ENCODE measurements around the gene TBXAS1.
"Not testable (repeated sequence)": the region's sequence is repeated elsewhere in the genome, so short reads cannot be mapped to it uniquely, and the experiment has no call there.

The TBXAS1 gene

GRCh38 chr7:139837291-139837690 lies 8.2 kb downstream of the TBXAS1 start:
- CTCF ChIA-PET = interaction anchor here (1.3 kb wide), 1 partner anchor 9 kb away, joined by 3 read pairs; no protein-coding TSS in a partner anchor
- H3K4me3 Mint-ChIP-seq, H3K4me1 Mint-ChIP-seq, DNase-seq, H3K27me3 Mint-ChIP-seq, H3K27ac Mint-ChIP-seq, H3K36me3 Mint-ChIP-seq: not testable (repeated sequence)
- peaks cover 27% of the 10 kb centered on the region for H3K9me3 Mint-ChIP-seq

- peaks cover 5% of the 10 kb centered on the region for H3K27me3 Mint-ChIP-seq
- no peaks in the 10 kb centered on the region for H3K4me1 Mint-ChIP-seq
- CTCF ChIA-PET = interaction anchor here (1.3 kb wide), 1 partner anchor 10 kb away, joined by 3 read pairs; no protein-coding TSS in a partner anchor
- no peaks in the 10 kb centered on the region for H3K36me3 Mint-ChIP-seq
- H3K9me3 Mint-ChIP-seq = peaks cover 19% of the 10 kb centered on the region
- H3K27ac Mint-ChIP-seq = no peak overlapping the region
- no peak overlapping the region for H3K4me3 Mint-ChIP-seq
- DNase-seq = no peak
Measured at GRCh38 chr7:139838276-139838675, 9.2 kb downstream of the TBXAS1 start.

DNA sequence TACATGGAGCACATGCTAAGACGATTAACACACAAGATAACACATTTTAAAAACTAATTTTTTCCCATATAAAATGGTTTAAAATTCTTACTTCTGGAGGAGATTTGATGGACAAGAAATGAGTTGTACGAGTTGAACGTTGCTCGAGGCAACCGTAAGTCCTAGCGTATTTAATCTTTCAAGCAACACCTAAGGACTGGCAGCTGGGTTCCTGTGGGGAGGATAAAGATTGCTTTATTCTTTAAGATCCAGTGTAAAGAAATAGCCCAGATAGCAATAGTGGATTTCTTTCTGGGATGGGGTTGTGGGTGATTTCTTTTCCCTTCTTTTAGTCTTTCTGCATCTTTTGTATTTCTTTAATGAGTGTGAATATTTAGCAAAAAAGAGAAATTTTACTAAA lies 9.8 kb downstream of the TBXAS1 start:
- Mint-ChIP-seq H3K27me3 (peaks cover 5% of the 10 kb centered on the region), H3K27ac (no peak overlapping the region), H3K9me3 (peaks cover 15% of the 10 kb centered on the region), H3K4me3 (no peak overlapping the region), H3K4me1 (no peaks in the 10 kb centered on the region), H3K36me3 (no peaks in the 10 kb centered on the region)
- CTCF ChIA-PET = interaction anchor here (0.8 to 1.3 kb wide), 2 partner anchors 8 to 11 kb away, joined by 3 to 5 read pairs; no protein-coding TSS in a partner anchor
- DNase-seq = no peak

GRCh38 chr7:139840776-139841175 lies 11.7 kb downstream of the TBXAS1 start:
- Mint-ChIP-seq H3K9me3 (peaks cover 9% of the 10 kb centered on the region), H3K36me3 (no peaks in the 10 kb centered on the region), H3K27me3 (peaks cover 9% of the 10 kb centered on the region), H3K4me1 (no peaks in the 10 kb centered on the region), H3K4me3 (no peak overlapping the region), H3K27ac (no peak overlapping the region)
- no peak for DNase-seq
- CTCF ChIA-PET = no interaction called here

DNA sequence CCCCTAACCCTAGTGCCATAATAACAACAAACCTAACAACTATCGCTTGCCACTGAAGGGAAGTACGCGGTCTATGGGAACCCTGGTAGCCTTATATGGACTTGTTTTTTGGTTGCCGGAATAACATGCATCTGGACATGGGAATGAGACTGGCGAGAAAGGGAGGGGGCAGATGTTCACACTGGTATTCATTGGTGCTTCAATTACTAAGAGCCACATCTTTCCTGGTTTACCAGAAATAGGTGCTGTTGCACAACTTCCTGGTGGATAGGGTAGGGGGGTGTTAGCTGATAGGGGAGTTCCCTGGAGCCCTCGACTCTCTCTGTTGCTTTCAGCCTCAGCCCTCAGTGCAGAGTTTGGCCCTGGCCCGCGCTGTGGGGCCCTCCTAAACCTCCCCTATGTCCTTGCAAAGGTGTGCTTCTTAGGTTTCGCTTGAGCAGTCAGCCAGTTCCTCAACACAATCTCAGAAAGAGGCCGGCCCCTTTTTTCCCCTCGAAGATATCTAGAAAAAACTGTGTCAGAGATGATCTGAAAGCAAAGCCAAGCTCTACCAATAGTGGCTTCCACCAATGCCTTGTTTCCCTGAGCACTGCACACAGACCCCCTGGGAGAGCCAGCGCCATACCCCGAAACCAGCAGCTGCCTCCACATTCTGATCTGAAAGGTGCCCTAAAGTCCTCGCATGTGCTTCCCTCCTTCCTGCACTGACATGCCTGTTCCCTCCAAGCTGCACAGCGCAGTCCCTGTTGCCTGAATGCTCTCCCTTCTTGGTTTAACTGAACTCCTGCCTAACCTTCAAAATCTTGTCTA lies 13.5 kb downstream of the TBXAS1 start:
- no peak overlapping the region for H3K27ac Mint-ChIP-seq
- H3K4me1 Mint-ChIP-seq = no peaks in the 10 kb centered on the region
- no peaks in the 10 kb centered on the region for H3K9me3 Mint-ChIP-seq
- no peaks in the 10 kb centered on the region for H3K36me3 Mint-ChIP-seq
- H3K27me3 Mint-ChIP-seq = peaks cover 9% of the 10 kb centered on the region
- CTCF ChIA-PET = no interaction called here
- DNase-seq = no peak
- no peak overlapping the region for H3K4me3 Mint-ChIP-seq

- H3K27me3 Mint-ChIP-seq, DNase-seq, H3K4me1 Mint-ChIP-seq, CTCF ChIA-PET, H3K9me3 Mint-ChIP-seq, H3K36me3 Mint-ChIP-seq, H3K27ac Mint-ChIP-seq, H3K4me3 Mint-ChIP-seq: not testable (repeated sequence)
Measured at GRCh38 chr7:139843211-139843537, 14.1 kb downstream of the TBXAS1 start.

GRCh38 chr7:139844779-139845442 lies 15.8 kb downstream of the TBXAS1 start:
- H3K9me3 Mint-ChIP-seq = peaks cover 7% of the 10 kb centered on the region
- H3K36me3 Mint-ChIP-seq = peaks cover 2% of the 10 kb centered on the region
- peaks cover 9% of the 10 kb centered on the region for H3K27me3 Mint-ChIP-seq
- H3K4me1 Mint-ChIP-seq = no peaks in the 10 kb centered on the region
- no peak overlapping the region for H3K27ac Mint-ChIP-seq
- CTCF ChIA-PET = no interaction called here
- DNase-seq = no peak
- H3K4me3 Mint-ChIP-seq = no peak overlapping the region

- DNase-seq = no peak
- no peaks in the 10 kb centered on the region for H3K4me1 Mint-ChIP-seq
- CTCF ChIA-PET = no interaction called here
- H3K9me3 Mint-ChIP-seq = peaks cover 7% of the 10 kb centered on the region
- no peak overlapping the region for H3K4me3 Mint-ChIP-seq
- no peak overlapping the region for H3K27ac Mint-ChIP-seq
- peaks cover 9% of the 10 kb centered on the region for H3K27me3 Mint-ChIP-seq
- H3K36me3 Mint-ChIP-seq = peaks cover 2% of the 10 kb centered on the region
Measured at GRCh38 chr7:139845443-139845805, 16.4 kb downstream of the TBXAS1 start.

GRCh38 chr7:139846297-139846696 lies 17.2 kb downstream of the TBXAS1 start:
- peaks cover 5% of the 10 kb centered on the region for H3K27me3 Mint-ChIP-seq
- no peak for DNase-seq
- CTCF ChIA-PET = no interaction called here

DNA sequence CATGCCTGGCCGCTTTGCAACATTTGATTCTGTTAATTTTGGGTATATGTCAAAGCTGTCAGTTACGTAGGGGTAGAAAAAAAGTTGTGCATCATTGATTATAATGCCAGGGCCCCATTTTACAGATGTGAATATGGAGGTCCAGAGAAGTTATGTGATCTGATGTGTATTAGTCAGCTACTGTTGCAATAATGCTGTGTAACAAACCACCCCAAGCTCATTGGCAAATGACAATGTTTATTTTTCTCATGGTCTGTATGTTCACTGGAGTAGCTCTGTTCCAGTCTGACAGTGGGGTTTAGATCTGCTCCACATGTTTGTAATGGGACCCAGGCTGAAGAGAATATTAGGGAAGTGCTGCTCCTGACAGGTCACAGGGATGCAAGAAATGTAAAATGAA lies 19.2 kb downstream of the TBXAS1 start:
- H3K27me3 Mint-ChIP-seq = peaks cover 5% of the 10 kb centered on the region
- H3K4me1 Mint-ChIP-seq = no peaks in the 10 kb centered on the region
- CTCF ChIA-PET = interaction anchor here (0.7 kb wide), 1 partner anchor 596 kb away, joined by 3 read pairs; no protein-coding TSS in a partner anchor
- H3K27ac Mint-ChIP-seq = no peak overlapping the region
- H3K36me3 Mint-ChIP-seq = peaks cover 2% of the 10 kb centered on the region
- no peak overlapping the region for H3K4me3 Mint-ChIP-seq
- DNase-seq = no peak
- peaks cover 7% of the 10 kb centered on the region for H3K9me3 Mint-ChIP-seq

More at GRCh38 chr7:139846297-139846696, 17.2 kb downstream of the TBXAS1 start:
- Mint-ChIP-seq H3K27ac (no peak overlapping the region), H3K4me1 (no peaks in the 10 kb centered on the region), H3K9me3 (peaks cover 7% of the 10 kb centered on the region), H3K36me3 (peaks cover 2% of the 10 kb centered on the region), H3K4me3 (no peak overlapping the region)

DNA sequence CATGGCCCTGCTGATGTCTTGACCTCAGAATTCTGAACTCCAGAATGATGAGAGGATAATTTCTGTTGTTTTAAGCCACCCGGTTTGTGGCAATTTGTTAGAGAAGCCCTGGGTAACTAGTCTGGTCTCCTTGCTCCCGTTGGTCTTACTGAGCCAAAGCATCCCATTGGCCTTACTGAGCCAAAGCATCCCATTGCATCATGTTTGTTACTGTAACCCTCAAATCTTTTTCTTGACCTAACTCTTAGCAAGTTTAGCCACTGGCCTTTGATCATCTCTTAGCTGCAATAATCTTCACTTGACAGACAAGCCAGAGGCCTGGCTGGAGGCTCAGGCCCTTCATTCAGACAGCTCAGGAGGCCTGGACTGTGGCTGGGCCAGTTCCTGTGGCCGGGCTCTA lies 21.8 kb downstream of the TBXAS1 start:
- no peaks in the 10 kb centered on the region for H3K27me3 Mint-ChIP-seq
- no peak overlapping the region for H3K27ac Mint-ChIP-seq
- DNase-seq = no peak
- H3K36me3 Mint-ChIP-seq = peaks cover 2% of the 10 kb centered on the region
- CTCF ChIA-PET = no interaction called here
- H3K4me1 Mint-ChIP-seq = peaks cover 19% of the 10 kb centered on the region
- H3K9me3 Mint-ChIP-seq = peaks cover 7% of the 10 kb centered on the region
- no peak overlapping the region for H3K4me3 Mint-ChIP-seq

- Mint-ChIP-seq H3K36me3 (peaks cover 2% of the 10 kb centered on the region), H3K27me3 (no peaks in the 10 kb centered on the region), H3K4me3 (no peak overlapping the region), H3K27ac (no peak overlapping the region), H3K9me3 (peaks cover 7% of the 10 kb centered on the region), H3K4me1 (peaks cover 19% of the 10 kb centered on the region)
- no peak for DNase-seq
- CTCF ChIA-PET = no interaction called here
Measured at GRCh38 chr7:139851770-139852481, 22.9 kb downstream of the TBXAS1 start.

GRCh38 chr7:139852482-139852845 lies 23.4 kb downstream of the TBXAS1 start:
- CTCF ChIA-PET = no interaction called here
- DNase-seq = no peak
- no peak overlapping the region for H3K4me3 Mint-ChIP-seq
- H3K27me3 Mint-ChIP-seq = no peaks in the 10 kb centered on the region
- peaks cover 2% of the 10 kb centered on the region for H3K36me3 Mint-ChIP-seq
- H3K4me1 Mint-ChIP-seq = peaks cover 19% of the 10 kb centered on the region
- peaks cover 7% of the 10 kb centered on the region for H3K9me3 Mint-ChIP-seq
- H3K27ac Mint-ChIP-seq = no peak overlapping the region

GRCh38 chr7:139853506-139854123 lies 24.6 kb downstream of the TBXAS1 start:
- H3K36me3 Mint-ChIP-seq = no peaks in the 10 kb centered on the region
- H3K27ac Mint-ChIP-seq = no peak overlapping the region
- peaks cover 19% of the 10 kb centered on the region for H3K4me1 Mint-ChIP-seq
- H3K27me3 Mint-ChIP-seq = no peaks in the 10 kb centered on the region
- DNase-seq = no peak
- CTCF ChIA-PET = no interaction called here
- no peak overlapping the region for H3K4me3 Mint-ChIP-seq
- peaks cover 1% of the 10 kb centered on the region for H3K9me3 Mint-ChIP-seq
